Measurements from ENCODE around the gene EML1.

EML1 gene

GRCh38 chr14:99969673-99970322 lies 176.6 kb downstream of the EML1 start:
- no peak overlapping the region for H3K4me3 ChIP-seq (ENCODE audit: low read depth, low read length)
- no peak for DNase-seq (ENCODE audit: low read depth)
- no peak for TF ChIP-seq POLR2A (IDR thresholded peaks at IDR 0.05; ENCODE audit: extremely low read depth, insufficient read length)
- no peak for TF ChIP-seq CTCF (IDR thresholded peaks at IDR 0.05; ENCODE audit: low read depth, low read length)
- no peak for TF ChIP-seq MYC (IDR thresholded peaks at IDR 0.05; ENCODE audit: low read depth, low read length)

DNA sequence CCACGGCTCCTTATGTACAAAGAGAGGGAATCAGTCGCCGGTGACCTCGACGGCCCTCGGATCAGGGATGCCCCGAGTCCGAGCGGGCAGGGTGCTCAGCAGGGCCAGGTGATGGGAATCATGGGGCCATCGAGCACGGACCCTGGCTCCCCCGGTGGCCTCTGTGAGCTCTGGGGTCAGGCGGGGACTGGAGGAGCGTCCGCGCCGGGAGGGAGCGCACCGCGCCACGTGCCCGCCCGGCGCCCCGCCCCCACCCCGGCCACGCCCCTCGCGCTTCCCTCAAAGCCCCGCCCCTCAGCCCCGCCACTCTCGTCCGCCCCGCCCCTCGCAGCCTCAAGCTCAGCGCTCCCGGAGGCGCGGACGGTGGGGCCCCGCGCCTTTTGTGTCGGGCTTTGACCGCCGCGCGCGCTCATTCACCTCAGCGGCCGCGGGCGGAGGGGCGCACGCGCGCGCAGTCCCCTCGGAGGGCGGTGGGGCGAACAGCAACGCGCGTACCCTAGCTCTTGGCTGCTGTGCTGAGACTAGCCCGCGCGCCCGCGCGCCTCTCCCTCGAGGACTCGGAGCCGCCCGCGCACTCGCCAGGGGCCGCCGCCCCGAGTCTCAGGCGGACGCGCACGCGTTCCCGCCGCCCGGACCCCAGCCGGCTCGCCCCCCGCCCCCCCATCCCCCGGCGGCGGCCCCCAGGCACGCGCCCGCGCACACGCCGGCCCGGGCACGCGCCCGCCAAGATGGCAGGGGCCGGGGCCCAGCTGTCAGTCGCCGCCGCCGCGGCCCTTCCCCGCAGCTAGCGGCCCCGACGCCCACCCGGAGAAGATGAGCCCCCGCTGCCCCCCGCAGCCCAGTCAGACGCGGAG lies 178.1 kb downstream of the EML1 start:
- DNase-seq (ENCODE audit: low read depth), result peak; percentile 89
- H3K4me3 ChIP-seq (ENCODE audit: low read depth, low read length), result peak overlapping the region; percentile 32
- TF ChIP-seq POLR2A (IDR thresholded peaks at IDR 0.05; ENCODE audit: extremely low read depth, insufficient read length) (peak; percentile 63), CTCF (IDR thresholded peaks at IDR 0.05; ENCODE audit: low read depth, low read length) (no peak), MYC (IDR thresholded peaks at IDR 0.05; ENCODE audit: low read depth, low read length) (peak; percentile 17; the same call in 1 of the 2 replicates)

GRCh38 chr14:99971941-99972747 lies 178.9 kb downstream of the EML1 start:
- TF ChIP-seq CTCF (IDR thresholded peaks at IDR 0.05; ENCODE audit: low read depth, low read length), result no peak
- TF ChIP-seq MAX (IDR thresholded peaks at IDR 0.05; ENCODE audit: low read depth, low read length), result no peak
- no peak for TF ChIP-seq POLR2A (IDR thresholded peaks at IDR 0.05; ENCODE audit: extremely low read depth, insufficient read length)
- TF ChIP-seq MYC (IDR thresholded peaks at IDR 0.05; ENCODE audit: low read depth, low read length), result no peak
- DNase-seq (ENCODE audit: low read depth), result peak; percentile 55
- peak overlapping the region; percentile 76 for H3K4me3 ChIP-seq (ENCODE audit: low read depth, low read length)

DNA sequence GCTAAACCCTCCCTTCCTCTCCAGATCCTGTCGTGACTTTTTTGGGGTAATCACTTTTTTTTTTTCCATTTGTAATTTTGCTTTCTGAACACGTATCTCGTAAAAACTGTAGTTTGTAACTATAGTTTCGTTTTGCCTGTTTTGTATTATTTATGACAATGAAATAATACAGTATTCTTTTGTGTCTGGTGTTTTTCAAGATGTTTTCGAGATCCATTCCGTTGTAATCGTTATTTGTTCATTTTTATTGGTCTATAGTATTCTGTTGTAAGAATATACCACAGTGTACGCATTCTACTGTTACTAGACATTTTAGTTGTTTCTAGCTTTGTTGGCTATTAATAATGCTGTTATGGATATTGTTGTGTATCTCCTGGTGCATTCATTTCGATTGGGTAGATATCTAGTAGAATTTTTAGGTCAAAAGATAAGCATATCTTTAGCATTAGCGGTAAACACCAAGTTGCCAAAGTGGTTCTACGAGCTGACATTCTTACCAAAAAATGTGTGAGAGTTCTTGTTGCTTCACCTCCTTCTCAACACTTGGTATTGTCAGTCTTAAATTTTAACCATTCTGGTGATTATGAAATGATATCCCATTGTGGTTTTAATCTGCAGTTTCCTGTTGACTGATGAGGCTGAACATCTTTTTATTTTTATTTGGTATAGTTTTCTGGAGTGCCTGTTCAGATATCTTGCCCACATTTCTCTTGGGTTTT lies 179.7 kb downstream of the EML1 start:
- TF ChIP-seq MAX (IDR thresholded peaks at IDR 0.05; ENCODE audit: low read depth, low read length) (no peak), CTCF (IDR thresholded peaks at IDR 0.05; ENCODE audit: low read depth, low read length) (no peak), POLR2A (IDR thresholded peaks at IDR 0.05; ENCODE audit: extremely low read depth, insufficient read length) (no peak), MYC (IDR thresholded peaks at IDR 0.05; ENCODE audit: low read depth, low read length) (no peak)
- H3K4me3 ChIP-seq (ENCODE audit: low read depth, low read length), result peak overlapping the region; percentile 76
- DNase-seq (ENCODE audit: low read depth), result peak; percentile 31

- no peak overlapping the region for H3K4me3 ChIP-seq (ENCODE audit: low read depth, low read length)
- TF ChIP-seq MYC (IDR thresholded peaks at IDR 0.05; ENCODE audit: low read depth, low read length) (no peak), POLR2A (IDR thresholded peaks at IDR 0.05; ENCODE audit: extremely low read depth, insufficient read length) (no peak), CTCF (IDR thresholded peaks at IDR 0.05; ENCODE audit: low read depth, low read length) (no peak), MAX (IDR thresholded peaks at IDR 0.05; ENCODE audit: low read depth, low read length) (no peak)
- no peak for DNase-seq (ENCODE audit: low read depth)
Observed at GRCh38 chr14:99975190-99975589, 182.0 kb downstream of the EML1 start.

All from NB4 (cell line).